Dedifferentiated amniotic fluid mesenchymal stem cell (primary cell): ENCODE measurements around the gene WFDC1.

Source experiments
- DNase-seq: peaks from one replicate; pipeline ENCODE4 v3.0.0-alpha.2; 2016; ENCODE audit errors: extremely low spot score

WFDC1 gene

GRCh38 chr16:84378099-84378498 is 83.4 kb downstream of the WFDC1 start:
- DNase-seq: no peak

DNA sequence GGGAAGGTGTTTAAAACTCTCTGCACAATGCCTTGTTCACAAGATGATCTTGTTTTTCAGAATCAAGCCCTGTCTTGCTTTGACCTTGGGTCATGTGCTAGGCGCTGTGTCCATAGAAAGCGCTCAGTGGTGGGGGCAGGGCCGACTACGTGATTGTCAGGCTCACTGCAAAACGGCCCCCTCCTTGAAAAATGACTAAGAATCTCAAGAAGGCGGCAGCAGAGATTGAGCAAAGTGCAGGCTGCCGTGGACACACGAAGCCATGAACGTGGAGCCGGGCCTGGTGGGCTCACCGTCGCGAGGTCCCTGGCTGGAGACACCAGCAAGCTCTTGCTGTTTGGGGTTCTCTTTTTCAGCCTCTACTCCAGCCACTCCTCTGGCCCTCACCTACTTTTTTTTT is 83.9 kb downstream of the WFDC1 start:
- no peak for DNase-seq

DNA sequence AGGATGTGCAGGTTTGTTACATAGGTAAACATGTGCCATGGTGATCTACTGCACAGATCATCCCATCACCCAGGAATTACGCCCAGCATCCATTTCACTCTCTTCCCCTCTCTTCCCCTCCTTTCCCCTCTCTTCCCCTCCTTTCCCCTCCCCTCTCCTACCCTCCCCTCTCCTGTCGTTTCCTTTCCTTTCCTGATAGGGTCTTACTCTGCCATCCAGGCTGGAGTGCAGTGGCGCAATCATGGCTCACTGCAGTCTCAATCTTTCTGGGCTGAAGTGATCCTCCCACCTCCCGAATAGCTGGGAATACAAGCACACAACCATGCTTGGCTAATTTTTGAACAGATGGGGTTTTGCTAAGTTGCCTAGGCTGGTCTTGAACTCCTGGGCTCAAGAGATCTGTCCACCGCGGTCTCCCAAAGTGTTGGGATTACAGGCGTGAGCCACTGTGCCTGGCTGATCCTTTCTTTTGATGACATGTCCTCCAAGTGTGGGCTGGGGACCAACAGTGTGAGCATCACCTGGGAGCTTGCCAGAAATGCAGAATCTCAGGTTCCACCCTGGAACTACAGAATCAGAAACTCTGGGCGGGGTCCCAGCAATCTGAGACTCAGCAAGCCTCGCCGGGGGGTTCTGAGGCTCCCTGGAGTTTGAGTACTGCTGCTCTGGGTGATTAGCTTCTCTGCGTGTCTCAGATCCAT is 84.5 kb downstream of the WFDC1 start:
- DNase-seq: no peak
